Measurements from ENCODE around the gene TBCE. TPM values are rescaled to one million over a fixed set of nuclear protein-coding genes. Genes with fewer than 3 reads are reported as not detected.
A peak's percentile ranks its signal among the peaks of the same experiment; 100 is the strongest.

The TBCE gene
- total RNA-seq, 1 experiment from 2014 or later = 41.0 TPM

DNA sequence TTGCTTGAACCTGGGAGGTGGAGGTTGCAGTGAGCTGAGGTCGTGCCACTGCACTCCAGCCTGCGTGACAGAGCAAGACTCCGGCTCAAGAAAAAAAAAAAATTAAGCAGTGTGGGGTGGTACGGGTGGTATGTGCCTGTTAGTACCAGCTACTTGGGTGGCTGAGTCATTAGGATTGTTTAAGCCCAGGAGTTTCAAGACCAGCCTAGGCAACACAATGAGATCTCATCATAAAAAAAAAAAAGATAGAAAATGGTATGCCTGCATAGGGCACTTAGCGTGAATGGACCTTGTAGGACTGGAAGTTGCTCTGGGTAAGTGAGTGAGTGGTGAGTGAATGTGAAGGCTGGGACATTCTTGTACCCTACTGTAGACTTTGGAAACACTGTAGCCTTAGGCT, 37.0 kb downstream of the TBCE start:
- Histone ChIP-seq H3K9me3 (ENCODE audit: low read length) (no peaks in the 10 kb centered on the region), H3K36me3 (ENCODE audit: low read depth, low read length) (no peaks in the 10 kb centered on the region), H3K9me2 (replicated peaks; ENCODE audit: low read length) (no peaks in the 10 kb centered on the region), H3K27ac (ENCODE audit: low read length) (no peak overlapping the region), H3K4me3 (ENCODE audit: low read length) (no peak overlapping the region), H3K9ac (ENCODE audit: low read length) (no peak overlapping the region), H4K20me1 (ENCODE audit: low read length) (no peaks in the 10 kb centered on the region), H2AFZ (ENCODE audit: low read length) (no peak overlapping the region), H3K27me3 (ENCODE audit: low read length) (no peaks in the 10 kb centered on the region), H3F3A (ENCODE audit: low read length, unreplicated experiment) (no peaks in the 10 kb centered on the region), H3K4me2 (ENCODE audit: low read length) (no peak overlapping the region), H3K79me2 (ENCODE audit: low read length) (peaks cover 11% of the 10 kb centered on the region), H3K4me1 (ENCODE audit: insufficient read depth, low read length) (no peaks in the 10 kb centered on the region)
- TF ChIP-seq, protein P1, sequence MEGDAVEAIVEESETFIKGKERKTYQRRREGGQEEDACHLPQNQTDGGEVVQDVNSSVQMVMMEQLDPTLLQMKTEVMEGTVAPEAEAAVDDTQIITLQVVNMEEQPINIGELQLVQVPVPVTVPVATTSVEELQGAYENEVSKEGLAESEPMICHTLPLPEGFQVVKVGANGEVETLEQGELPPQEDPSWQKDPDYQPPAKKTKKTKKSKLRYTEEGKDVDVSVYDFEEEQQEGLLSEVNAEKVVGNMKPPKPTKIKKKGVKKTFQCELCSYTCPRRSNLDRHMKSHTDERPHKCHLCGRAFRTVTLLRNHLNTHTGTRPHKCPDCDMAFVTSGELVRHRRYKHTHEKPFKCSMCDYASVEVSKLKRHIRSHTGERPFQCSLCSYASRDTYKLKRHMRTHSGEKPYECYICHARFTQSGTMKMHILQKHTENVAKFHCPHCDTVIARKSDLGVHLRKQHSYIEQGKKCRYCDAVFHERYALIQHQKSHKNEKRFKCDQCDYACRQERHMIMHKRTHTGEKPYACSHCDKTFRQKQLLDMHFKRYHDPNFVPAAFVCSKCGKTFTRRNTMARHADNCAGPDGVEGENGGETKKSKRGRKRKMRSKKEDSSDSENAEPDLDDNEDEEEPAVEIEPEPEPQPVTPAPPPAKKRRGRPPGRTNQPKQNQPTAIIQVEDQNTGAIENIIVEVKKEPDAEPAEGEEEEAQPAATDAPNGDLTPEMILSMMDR (conservative IDR thresholded peaks at IDR 0.05; ENCODE audit: low read depth, low read length) = no peak
- TF ChIP-seq EZH2phosphoT487 (IDR thresholded peaks at IDR 0.05; ENCODE audit: borderline replicate concordance, low read length) (no peak), EZH2 (IDR thresholded peaks at IDR 0.05; ENCODE audit: low read length, unreplicated experiment) (no peak)
- no TSS peak for BruUV-seq (replicated peaks)
- ChIA-PET CTCF (no interaction called here), POLR2A (ENCODE audit: unreplicated experiment) (no interaction called here)
- intact Hi-C loops (cut with micrococcal nuclease) = no loop called here
- DNase-seq (no peak), ATAC-seq (peak; percentile 20; the same call in 1 of the 2 replicates)

- BruUV-seq (replicated peaks) = no TSS peak
These were observed 40.2 kb downstream of the TBCE start for GRCh38 chr1:235407419-235407818.

DNA sequence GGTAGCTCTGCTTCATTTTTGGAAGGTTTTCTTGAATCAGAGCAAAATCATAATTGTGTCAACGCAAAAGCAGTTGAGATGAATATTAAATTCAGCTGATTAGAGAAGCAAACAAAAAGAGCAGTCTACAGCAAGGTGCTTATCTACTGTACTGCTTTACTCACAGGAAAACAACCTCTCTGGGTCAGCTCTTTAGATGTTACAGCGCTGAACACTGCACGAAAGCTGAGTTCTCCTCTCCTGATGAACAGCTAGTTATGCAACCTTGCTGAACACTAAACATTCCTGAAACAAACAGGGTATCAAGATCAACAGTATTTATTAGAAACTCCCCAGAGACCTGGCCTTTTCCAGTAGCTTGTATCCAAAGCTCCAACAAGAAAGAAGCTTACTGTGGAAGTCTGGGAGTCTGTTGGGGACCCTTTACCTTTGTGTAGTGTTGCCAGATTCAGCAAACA, 41.3 kb downstream of the TBCE start:
- intact Hi-C loops (cut with micrococcal nuclease) = no loop called here
- BruUV-seq (replicated peaks) = no TSS peak
- Histone ChIP-seq H3K27ac (ENCODE audit: low read length) (no peak overlapping the region), H3K4me3 (ENCODE audit: low read length) (no peak overlapping the region), H3K9ac (ENCODE audit: low read length) (no peak overlapping the region), H3K4me2 (ENCODE audit: low read length) (no peak overlapping the region), H4K20me1 (ENCODE audit: low read length) (no peaks in the 10 kb centered on the region), H3K4me1 (ENCODE audit: insufficient read depth, low read length) (no peaks in the 10 kb centered on the region), H3K9me2 (replicated peaks; ENCODE audit: low read length) (no peaks in the 10 kb centered on the region), H3F3A (ENCODE audit: low read length, unreplicated experiment) (no peaks in the 10 kb centered on the region), H3K79me2 (ENCODE audit: low read length) (no peaks in the 10 kb centered on the region), H2AFZ (ENCODE audit: low read length) (no peak overlapping the region), H3K9me3 (ENCODE audit: low read length) (no peaks in the 10 kb centered on the region), H3K27me3 (ENCODE audit: low read length) (no peaks in the 10 kb centered on the region), H3K36me3 (ENCODE audit: low read depth, low read length) (no peaks in the 10 kb centered on the region)
- DNase-seq (no peak), ATAC-seq (no peak)
- TF ChIP-seq EZH2 (IDR thresholded peaks at IDR 0.05; ENCODE audit: low read length, unreplicated experiment) (no peak), EZH2phosphoT487 (IDR thresholded peaks at IDR 0.05; ENCODE audit: borderline replicate concordance, low read length) (no peak)
- TF ChIP-seq, protein P1 (conservative IDR thresholded peaks at IDR 0.05; ENCODE audit: low read depth, low read length) = no peak
- POLR2A ChIA-PET (ENCODE audit: unreplicated experiment) = no interaction called here
- CTCF ChIA-PET = no interaction called here

More at GRCh38 chr1:235407419-235407818, 40.2 kb downstream of the TBCE start:
- H4K20me1 ChIP-seq (ENCODE audit: low read length) = no peaks in the 10 kb centered on the region
- no peaks in the 10 kb centered on the region for H3K36me3 ChIP-seq (ENCODE audit: low read depth, low read length)
- ATAC-seq = no peak
- no peaks in the 10 kb centered on the region for H3K9me3 ChIP-seq (ENCODE audit: low read length)
- no peak overlapping the region for H3K4me3 ChIP-seq (ENCODE audit: low read length)
- H3K27me3 ChIP-seq (ENCODE audit: low read length) = no peaks in the 10 kb centered on the region
- no peaks in the 10 kb centered on the region for H3K79me2 ChIP-seq (ENCODE audit: low read length)
- no peak overlapping the region for H2AFZ ChIP-seq (ENCODE audit: low read length)
- no peak overlapping the region for H3K9ac ChIP-seq (ENCODE audit: low read length)
- intact Hi-C loops (cut with micrococcal nuclease) = no loop called here
- no peak overlapping the region for H3K4me2 ChIP-seq (ENCODE audit: low read length)
- TF ChIP-seq EZH2phosphoT487 (IDR thresholded peaks at IDR 0.05; ENCODE audit: borderline replicate concordance, low read length) (no peak), EZH2 (IDR thresholded peaks at IDR 0.05; ENCODE audit: low read length, unreplicated experiment) (no peak)
- TF ChIP-seq, protein P1 (conservative IDR thresholded peaks at IDR 0.05; ENCODE audit: low read depth, low read length) = no peak
- CTCF ChIA-PET = no interaction called here
- no peaks in the 10 kb centered on the region for H3K4me1 ChIP-seq (ENCODE audit: insufficient read depth, low read length)
- no peak overlapping the region for H3K27ac ChIP-seq (ENCODE audit: low read length)
- no peaks in the 10 kb centered on the region for H3K9me2 ChIP-seq (replicated peaks; ENCODE audit: low read length)
- no peaks in the 10 kb centered on the region for H3F3A ChIP-seq (ENCODE audit: low read length, unreplicated experiment)
- POLR2A ChIA-PET (ENCODE audit: unreplicated experiment) = no interaction called here
- DNase-seq = no peak

All from PC-3 (cell line).